T-cell (primary cell): ENCODE data around the gene DPYSL3. TPM values are rescaled to one million over a fixed set of nuclear protein-coding genes. Genes with fewer than 3 reads are reported as not detected.

Experiments used
- ATAC-seq, 4 experiments: fragments of 200-7000 bp in 3 of 4; fragments of 150-1000 bp in 1 of 4; cut with Tn5 transposase; replicated peaks in 1 of 4; 1 replicate in 3 of 4; 2 replicates in 1 of 4; pipeline ENCODE4 v1.10.0; 2021; ENCODE audit warnings: moderate library complexity in 3 of 4, mild to moderate bottlenecking in 2 of 4, moderate number of reproducible peaks in 1 of 4
- CTCF ChIA-PET, 2 donors: fragments of 300-600 bp; sonication (Branson Sonifier 250); formaldehyde crosslinking; loops; one replicate each; lab custom pipeline; 2022; ENCODE audit warnings: antibody characterized with exemption in 2 of 2; lab: Charles Lee
- POLR2A ChIA-PET, 2 donors: fragments of 300-600 bp; sonication (Branson Sonifier 250); formaldehyde crosslinking; loops; one replicate each; lab custom pipeline; 2022; ENCODE audit warnings: antibody characterized with exemption in 2 of 2; lab: Charles Lee
- DNase-seq, 35 experiments: peaks; one replicate each; pipeline versions ENCODE4 v3.0.0 to v3.0.0-alpha.2; 2013 to 2023
- H3K27ac ChIP-seq: one replicate; pipeline ENCODE4 v1.5.1; 2013; ENCODE audit warnings: low read length
- H3K27me3 ChIP-seq, 2 experiments: replicated peaks in 1 of 2; 1 replicate in 1 of 2; 2 replicates in 1 of 2; pipeline versions ENCODE4 v1.6.1 to v1.7.0; 2013; ENCODE audit warnings: low read length in 1 of 2, mixed read lengths in 1 of 2; ENCODE audit not compliant: control insufficient read depth in 2 of 2, insufficient read depth in 2 of 2; ENCODE audit errors: extremely low read depth in 1 of 2
- H3K36me3 ChIP-seq, 2 donors: 1 replicate in 1 of 2; 2 replicates in 1 of 2; pipeline versions ENCODE4 v1.6.1 to v1.7.0; 2013; ENCODE audit warnings: low read length in 1 of 2; ENCODE audit not compliant: control insufficient read depth in 2 of 2, insufficient read depth in 1 of 2; ENCODE audit errors: extremely low read depth in 1 of 2
- H3K4me1 ChIP-seq, 2 experiments: 1 replicate in 1 of 2; 2 replicates in 1 of 2; pipeline versions ENCODE4 v1.6.1 to v1.7.0; 2013; ENCODE audit warnings: low read length in 2 of 2, mixed read lengths in 1 of 2; ENCODE audit not compliant: insufficient read depth in 2 of 2, control insufficient read depth in 1 of 2; ENCODE audit errors: extremely low read depth in 1 of 2
- H3K4me3 ChIP-seq, 2 donors: 1 replicate in 1 of 2; 2 replicates in 1 of 2; pipeline versions ENCODE4 v1.5.1 to v1.7.0; 2013; ENCODE audit warnings: mild to moderate bottlenecking in 2 of 2, low read length in 1 of 2, moderate library complexity in 1 of 2; ENCODE audit not compliant: control insufficient read depth in 1 of 2; ENCODE audit errors: extremely low read depth in 1 of 2
- H3K9me3 ChIP-seq: 2 replicates; pipeline ENCODE4 v1.7.0; 2013
- H3K27ac Mint-ChIP-seq, 2 donors: one replicate each; pipeline ENCODE4 v1.8.0; 2020 to 2021; ENCODE audit warnings: mild to moderate bottlenecking in 2 of 2, mixed read lengths in 2 of 2
- H3K27me3 Mint-ChIP-seq, 2 donors: one replicate each; pipeline ENCODE4 v1.8.0; 2021 to 2022; ENCODE audit warnings: mixed read lengths in 2 of 2
- H3K36me3 Mint-ChIP-seq: one replicate; pipeline ENCODE4 v1.8.0; 2021; ENCODE audit warnings: mixed read lengths
- H3K4me1 Mint-ChIP-seq, 3 donors: one replicate each; pipeline ENCODE4 v1.8.0; 2020 to 2022; ENCODE audit warnings: mixed read lengths in 3 of 3, mild to moderate bottlenecking in 1 of 3
- H3K4me3 Mint-ChIP-seq, 3 donors: one replicate each; pipeline ENCODE4 v1.8.0; 2020 to 2022; ENCODE audit warnings: mild to moderate bottlenecking in 3 of 3, mixed read lengths in 3 of 3, moderate library complexity in 3 of 3
- H3K9me3 Mint-ChIP-seq, 3 donors: one replicate each; pipeline ENCODE4 v1.8.0; 2020 to 2022; ENCODE audit warnings: mixed read lengths in 3 of 3
- WGBS: methylation state at CpG from one replicate; pipeline ENCODE4 v1.1.5; 2013; ENCODE audit warnings: missing lambda C conversion rate; ENCODE audit not compliant: insufficient coverage; 5-methylcytosine and 5-hydroxymethylcytosine counted together
- total RNA-seq, 35 experiments: library from RNA in 6 of 35; stranded (reverse) in 6 of 35; fragments of 120-200 nt in 1 of 35; gene quantifications; one replicate each; pipeline versions ENCODE4 v1.2.1 to v1.2.4 and lab custom pipeline; 2013 to 2026

DPYSL3 gene
- total RNA-seq, 5 donors from 2014 or later (not counting 1 experiment from before 2014, with no cell fraction given): 0.09 to 0.68 (median 0.54) TPM

DNA sequence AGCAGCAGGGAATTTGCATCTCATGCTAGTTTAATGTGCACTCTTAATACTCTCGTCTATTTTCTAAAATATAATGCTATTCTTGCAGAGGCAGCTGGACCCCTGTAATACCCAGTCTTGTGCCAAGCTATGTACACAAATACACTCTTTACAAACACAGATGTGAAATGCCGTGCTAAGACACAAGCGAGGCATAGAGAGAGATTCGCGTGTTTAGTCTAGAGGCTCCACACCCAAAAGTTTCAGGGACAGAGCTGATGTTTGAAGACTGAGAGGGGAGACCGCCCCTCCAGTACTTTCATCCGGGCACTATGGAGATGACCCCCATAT, 1.2 kb downstream of the DPYSL3 start:
- DNase-seq (no peak), ATAC-seq (no peak)
- H3K27me3 ChIP-seq: peaks cover 9 to 24% of the 10 kb centered on the region in 2 experiments
- no peaks in the 10 kb centered on the region for H3K4me1 ChIP-seq
- ChIA-PET CTCF (no interaction called here), POLR2A (no interaction called here)
- H3K36me3 ChIP-seq: no peaks in the 10 kb centered on the region
- Mint-ChIP-seq H3K36me3 (no peaks in the 10 kb centered on the region), H3K27ac (peak overlapping the region in 1 of 2 donors; percentile 24), H3K4me3 (no peak overlapping the region), H3K9me3 (no peaks in the 10 kb centered on the region), H3K27me3 (peaks cover 29 to 44% of the 10 kb centered on the region in 2 donors), H3K4me1 (peaks cover 0 to 7% (median 2%) of the 10 kb centered on the region in 3 donors)
- H3K9me3 ChIP-seq: no peaks in the 10 kb centered on the region
- H3K4me3 ChIP-seq: no peak overlapping the region
- H3K27ac ChIP-seq: no peak overlapping the region
- 75% methylated on average over 3 of the region's 7 CpGs for WGBS

GRCh38 chr5:147507480-147508126, 2.3 kb downstream of the DPYSL3 start:
- no peaks in the 10 kb centered on the region for H3K36me3 ChIP-seq
- Mint-ChIP-seq H3K27me3 (peaks cover 26 to 44% of the 10 kb centered on the region in 2 donors), H3K27ac (no peak overlapping the region), H3K9me3 (no peaks in the 10 kb centered on the region), H3K36me3 (no peaks in the 10 kb centered on the region), H3K4me3 (no peak overlapping the region), H3K4me1 (peaks cover 0 to 7% (median 2%) of the 10 kb centered on the region in 3 donors)
- CTCF ChIA-PET: interaction anchor here in 1 of 2 donors (0.5 to 0.6 kb wide), 2 partner anchors 54 to 76 kb away, joined by 3 read pairs; no protein-coding TSS in a partner anchor
- DNase-seq: no peak
- no peaks in the 10 kb centered on the region for H3K4me1 ChIP-seq
- no peak for ATAC-seq
- POLR2A ChIA-PET: no interaction called here
- H3K4me3 ChIP-seq: no peak overlapping the region
- no CpG with 5 or more reads among the region's 7 CpGs for WGBS
- H3K27ac ChIP-seq: no peak overlapping the region
- H3K27me3 ChIP-seq: peaks cover 9 to 24% of the 10 kb centered on the region in 2 experiments
- no peaks in the 10 kb centered on the region for H3K9me3 ChIP-seq

DNA sequence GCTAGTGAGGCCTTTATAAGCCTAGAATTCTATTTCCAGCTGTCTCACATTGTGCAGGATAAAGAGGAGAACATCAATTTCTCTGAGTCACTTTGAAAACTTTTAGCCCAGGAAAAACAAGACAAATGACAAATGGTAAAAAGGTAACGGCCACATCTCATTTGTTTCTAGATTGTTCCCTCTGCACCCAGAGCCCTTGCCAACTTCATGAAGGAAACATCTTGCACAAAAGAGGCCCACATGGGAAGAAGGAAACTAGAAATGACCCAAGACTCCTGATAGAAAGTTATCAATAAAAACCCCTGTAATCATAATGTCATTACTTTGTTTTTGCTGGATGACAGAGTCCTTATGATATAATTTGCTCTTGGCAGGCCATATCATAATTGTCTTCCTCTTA, 5.3 kb downstream of the DPYSL3 start:
- Mint-ChIP-seq H3K36me3 (no peaks in the 10 kb centered on the region), H3K9me3 (peaks cover 0 to 2% (median 0%) of the 10 kb centered on the region in 3 donors), H3K27ac (no peak overlapping the region), H3K4me1 (peaks cover 0 to 2% (median 0%) of the 10 kb centered on the region in 3 donors), H3K27me3 (peaks cover 13 to 18% of the 10 kb centered on the region in 2 donors), H3K4me3 (no peak overlapping the region)
- Histone ChIP-seq H3K4me1 (no peaks in the 10 kb centered on the region), H3K9me3 (no peaks in the 10 kb centered on the region), H3K27ac (no peak overlapping the region), H3K27me3 (peaks cover 8 to 9% of the 10 kb centered on the region in 2 experiments), H3K36me3 (no peaks in the 10 kb centered on the region), H3K4me3 (no peak overlapping the region)
- ChIA-PET CTCF (no interaction called here), POLR2A (no interaction called here)
- DNase-seq (no peak), ATAC-seq (no peak)
- WGBS: 83% methylated on average over 1 of the region's 1 CpG

DNA sequence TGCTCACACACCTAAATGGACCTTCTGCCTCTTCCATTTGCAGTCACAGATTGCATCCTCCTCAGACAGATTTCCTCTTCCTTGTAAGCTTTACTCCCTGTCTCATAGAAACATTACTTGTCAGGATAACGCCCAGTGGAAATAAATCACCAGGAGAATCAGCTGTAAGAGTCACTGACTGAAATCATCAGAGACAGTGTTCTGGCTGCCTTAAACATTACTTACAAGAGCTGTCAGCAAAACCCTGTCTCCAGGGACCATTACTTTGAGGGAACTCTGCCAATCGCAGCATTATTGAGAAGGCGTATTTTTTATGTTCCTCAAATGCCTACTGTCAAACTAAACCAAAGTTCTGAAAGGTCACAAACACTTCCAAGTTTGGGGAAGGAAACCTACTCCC, 5.9 kb downstream of the DPYSL3 start:
- no peak overlapping the region for H3K27ac Mint-ChIP-seq
- no peaks in the 10 kb centered on the region for H3K36me3 ChIP-seq
- CTCF ChIA-PET: no interaction called here
- H3K36me3 Mint-ChIP-seq: no peaks in the 10 kb centered on the region
- ATAC-seq (no peak), DNase-seq (no peak)
- peaks cover 13 to 16% of the 10 kb centered on the region in 2 donors for H3K27me3 Mint-ChIP-seq
- H3K27me3 ChIP-seq: peaks cover 3 to 8% of the 10 kb centered on the region in 2 experiments
- H3K4me3 Mint-ChIP-seq: no peak overlapping the region
- no peaks in the 10 kb centered on the region for H3K4me1 ChIP-seq
- no peaks in the 10 kb centered on the region for H3K9me3 ChIP-seq
- WGBS: 80% methylated on average over 3 of the region's 3 CpGs
- POLR2A ChIA-PET: no interaction called here
- peaks cover 0 to 2% (median 0%) of the 10 kb centered on the region in 3 donors for H3K4me1 Mint-ChIP-seq
- H3K27ac ChIP-seq: no peak overlapping the region
- peaks cover 0 to 2% (median 0%) of the 10 kb centered on the region in 3 donors for H3K9me3 Mint-ChIP-seq
- H3K4me3 ChIP-seq: no peak overlapping the region

DNA sequence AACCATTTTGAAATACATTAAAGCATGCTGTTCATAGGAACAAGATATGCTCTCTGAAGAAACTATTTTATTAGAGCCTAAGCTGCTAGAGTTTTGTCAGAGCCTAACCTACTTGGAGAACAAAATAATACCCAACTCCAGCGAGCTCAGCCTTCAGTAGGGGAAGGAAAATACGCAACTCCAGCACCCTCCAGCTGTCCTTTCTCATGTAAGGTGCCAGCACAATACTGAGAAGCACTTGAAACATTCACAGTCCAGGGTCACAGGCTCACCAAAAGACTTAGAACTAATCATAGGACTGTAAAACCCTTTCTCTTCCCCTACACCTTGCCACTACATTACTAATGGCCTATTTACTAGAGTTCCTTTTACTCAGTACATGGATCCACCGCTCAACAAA, 18.9 kb downstream of the DPYSL3 start:
- no peaks in the 10 kb centered on the region for H3K4me1 ChIP-seq
- H3K27me3 Mint-ChIP-seq: peaks cover 13 to 14% of the 10 kb centered on the region in 2 donors
- no peaks in the 10 kb centered on the region for H3K36me3 ChIP-seq
- WGBS: 50% methylated on average over 2 of the region's 3 CpGs
- ChIA-PET CTCF (no interaction called here), POLR2A (no interaction called here)
- no peak overlapping the region for H3K27ac Mint-ChIP-seq
- no peak overlapping the region for H3K4me3 Mint-ChIP-seq
- DNase-seq: no peak
- no peak overlapping the region for H3K27ac ChIP-seq
- ATAC-seq: no peak
- no peak overlapping the region for H3K4me3 ChIP-seq
- H3K36me3 Mint-ChIP-seq: no peaks in the 10 kb centered on the region
- peaks cover 0 to 3% of the 10 kb centered on the region in 2 experiments for H3K27me3 ChIP-seq
- peaks cover 0 to 3% (median under 1%) of the 10 kb centered on the region in 3 donors for H3K9me3 Mint-ChIP-seq
- no peaks in the 10 kb centered on the region for H3K4me1 Mint-ChIP-seq
- H3K9me3 ChIP-seq: no peaks in the 10 kb centered on the region

GRCh38 chr5:147487031-147487750, 22.7 kb downstream of the DPYSL3 start:
- Histone ChIP-seq H3K4me1 (no peaks in the 10 kb centered on the region), H3K4me3 (no peak overlapping the region), H3K36me3 (no peaks in the 10 kb centered on the region), H3K27me3 (peaks cover 0 to 3% of the 10 kb centered on the region in 2 experiments), H3K9me3 (no peaks in the 10 kb centered on the region), H3K27ac (no peak overlapping the region)
- ATAC-seq: no peak
- Mint-ChIP-seq H3K9me3 (peaks cover 0 to 6% (median 0%) of the 10 kb centered on the region in 3 donors), H3K27me3 (peaks cover 8 to 16% of the 10 kb centered on the region in 2 donors), H3K27ac (no peak overlapping the region), H3K4me1 (no peaks in the 10 kb centered on the region), H3K36me3 (no peaks in the 10 kb centered on the region), H3K4me3 (no peak overlapping the region)
- WGBS: 73% methylated on average over 4 of the region's 4 CpGs
- POLR2A ChIA-PET: no interaction called here
- no peak for DNase-seq
- CTCF ChIA-PET: no interaction called here
